NCI-H446 (cell line): Measurements from ENCODE around the gene AGAP5.
"Not testable (repeated sequence)": the region's sequence is repeated elsewhere in the genome, so short reads cannot be mapped to it uniquely, and the experiment has no call there.

Experiments
- DNase-seq, 2 experiments: peaks; one replicate each; lab custom pipeline; 2025; lab: John Stamatoyannopoulos, UW

Gene AGAP5

DNA sequence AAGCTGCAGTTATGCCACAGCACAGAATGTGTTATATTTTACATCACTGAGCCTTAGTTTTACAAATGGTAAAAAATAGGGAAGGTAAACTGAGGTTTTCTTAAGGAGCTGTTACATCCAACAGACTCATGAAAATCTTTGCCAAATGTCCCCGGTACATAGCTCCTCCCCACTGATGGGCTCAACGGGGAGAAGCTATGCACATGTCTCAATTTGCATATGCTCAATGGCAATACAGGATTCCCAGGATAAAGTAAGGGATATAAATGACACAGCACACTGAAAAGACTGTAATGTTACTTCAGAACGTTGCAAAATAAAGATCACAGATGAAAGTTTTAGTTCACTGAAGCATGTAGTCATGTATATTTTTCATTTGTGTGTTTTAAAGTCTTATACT is 16.6 kb upstream of the AGAP5 start:
- not testable (repeated sequence) for DNase-seq

- not testable (repeated sequence) for DNase-seq
Observed at GRCh38 chr10:73713912-73714311, 16.0 kb upstream of the AGAP5 start.

GRCh38 chr10:73711683-73712082 is 13.8 kb upstream of the AGAP5 start:
- not testable (repeated sequence) for DNase-seq

DNA sequence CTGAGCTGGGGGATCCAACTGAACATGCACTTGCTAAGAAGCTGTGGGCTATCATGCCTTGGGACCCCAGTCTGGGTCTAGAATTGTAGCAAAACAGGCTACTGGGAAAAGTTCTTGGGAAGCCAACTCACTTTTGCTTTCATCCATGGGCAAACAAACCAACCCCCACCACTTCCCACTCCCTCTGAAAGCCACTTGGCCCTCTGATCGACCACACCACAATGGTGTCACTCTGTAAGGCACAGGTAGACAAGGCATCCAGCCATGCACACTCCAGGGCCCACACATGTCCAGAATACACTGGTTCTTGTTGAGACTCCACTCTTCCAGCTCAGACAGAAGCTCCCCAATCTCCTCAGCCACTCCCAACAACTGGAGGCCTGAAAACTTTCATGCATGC is 10.2 kb upstream of the AGAP5 start:
- not testable (repeated sequence) for DNase-seq

GRCh38 chr10:73707628-73708027 is 9.7 kb upstream of the AGAP5 start:
- DNase-seq = not testable (repeated sequence)

DNA sequence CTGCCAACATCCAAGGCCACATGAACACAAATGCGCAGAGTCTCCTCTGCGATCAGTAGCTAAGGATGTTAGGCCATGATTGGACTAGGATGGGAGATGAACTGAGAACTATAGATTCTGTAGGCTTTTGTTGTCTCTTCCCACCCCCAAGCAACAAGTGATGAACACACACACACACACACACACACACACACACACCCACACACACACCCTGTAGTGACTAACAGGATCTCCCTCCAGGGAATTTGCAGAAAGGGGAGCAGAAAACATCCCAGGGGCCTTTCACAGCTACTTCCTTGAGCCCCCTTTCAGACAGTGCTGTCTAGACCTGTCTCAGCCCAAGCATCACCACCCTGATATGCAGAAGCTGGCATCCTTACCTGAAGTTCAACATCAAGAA is 8.6 kb upstream of the AGAP5 start:
- DNase-seq = not testable (repeated sequence)

GRCh38 chr10:73705506-73706072 is 7.7 kb upstream of the AGAP5 start:
- not testable (repeated sequence) for DNase-seq

DNA sequence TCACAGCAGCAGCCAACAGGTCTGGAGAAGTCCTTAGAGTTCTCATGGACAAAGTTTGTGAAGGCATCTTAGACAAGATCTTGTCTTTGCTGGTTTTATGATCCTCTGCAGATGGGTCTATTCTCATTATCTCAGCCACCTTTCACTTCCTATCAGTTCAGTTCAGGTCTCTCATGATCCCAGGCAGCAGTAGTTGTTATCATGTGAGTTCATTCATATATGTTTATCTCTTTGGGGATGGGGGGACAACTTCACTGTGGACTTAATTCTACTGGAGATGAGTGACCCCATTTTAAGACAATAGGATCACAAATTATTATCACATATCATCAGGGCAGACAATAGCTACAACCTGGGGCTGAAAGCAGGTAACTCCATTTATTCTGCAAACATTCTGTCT is 6.0 kb upstream of the AGAP5 start:
- DNase-seq = not testable (repeated sequence)

DNA sequence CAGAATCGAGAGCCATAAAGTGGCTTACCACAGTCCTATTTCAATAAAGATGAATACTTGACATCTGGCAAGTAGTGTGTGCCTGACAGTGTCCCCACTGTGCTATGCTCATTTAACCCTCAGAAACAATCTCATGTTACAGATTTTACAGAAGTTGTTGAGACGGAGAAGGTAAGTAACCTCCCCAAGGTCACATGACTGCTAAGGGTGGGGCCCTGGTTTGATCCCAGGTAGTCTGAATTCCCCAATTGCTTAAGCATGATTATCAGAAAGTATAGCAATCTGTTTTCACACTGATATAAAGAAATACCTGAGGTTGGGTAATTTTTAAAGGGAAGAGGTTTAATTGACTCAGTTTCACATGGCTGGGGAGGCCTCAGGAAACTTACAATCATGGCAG is 910 bp upstream of the AGAP5 start:
- DNase-seq = not testable (repeated sequence)

DNA sequence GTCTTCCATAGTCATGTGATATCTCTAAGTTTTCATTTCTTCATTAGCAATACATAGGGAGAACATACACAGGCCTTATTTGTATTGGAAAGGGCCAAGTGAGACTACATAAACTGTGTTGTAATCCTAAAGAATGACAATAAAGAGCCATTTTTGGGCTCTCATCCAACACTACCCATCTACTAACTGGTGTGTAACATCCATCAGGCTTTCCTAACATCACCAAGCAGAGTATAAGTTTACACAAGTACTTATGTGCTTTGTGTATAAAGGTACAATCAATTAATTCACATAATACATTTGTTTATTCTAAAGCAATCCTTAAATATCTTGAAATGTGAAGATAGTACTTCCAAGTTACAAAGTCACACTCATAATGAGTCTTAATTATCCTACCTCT is 2.6 kb downstream of the AGAP5 start:
- DNase-seq = not testable (repeated sequence)

DNA sequence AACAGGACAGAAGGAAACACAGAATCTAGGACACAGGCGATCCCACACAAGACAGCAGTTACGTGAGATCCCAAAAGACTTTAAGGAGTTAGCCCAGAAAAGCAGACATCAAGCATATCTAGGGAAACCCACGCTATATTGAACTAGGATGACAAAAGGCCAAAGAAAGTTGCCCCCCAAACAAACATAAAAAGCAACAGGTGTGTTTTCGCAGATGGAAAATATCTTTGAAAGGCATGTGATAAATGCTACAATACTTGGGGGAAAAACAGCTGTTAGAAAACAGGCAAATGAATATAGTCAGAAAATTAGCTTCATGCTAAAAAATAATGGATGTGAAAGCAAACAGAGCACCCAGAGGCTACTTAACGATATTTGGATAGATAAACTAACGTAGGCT is 7.2 kb downstream of the AGAP5 start:
- DNase-seq = not testable (repeated sequence)

GRCh38 chr10:73689596-73689995 is 8.3 kb downstream of the AGAP5 start:
- DNase-seq = not testable (repeated sequence)

DNA sequence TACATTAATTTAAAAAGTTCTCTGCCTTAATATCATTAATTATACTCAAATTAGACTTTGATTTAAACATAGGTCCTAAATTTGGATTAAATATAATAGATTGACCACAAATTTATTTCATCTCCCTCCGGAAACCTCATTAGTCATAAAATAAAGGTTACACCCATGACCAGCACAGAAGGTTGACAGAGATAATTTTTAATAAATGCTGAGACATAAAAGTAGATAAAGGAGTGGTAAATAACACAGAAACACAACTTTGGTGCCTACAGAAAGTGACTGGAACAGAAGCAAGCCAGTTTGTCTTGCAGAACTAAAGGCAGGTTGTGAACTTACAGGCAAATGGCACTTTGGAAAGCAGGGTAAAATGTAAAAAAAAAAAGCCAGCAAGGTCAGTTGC is 10.3 kb downstream of the AGAP5 start:
- not testable (repeated sequence) for DNase-seq

- DNase-seq = not testable (repeated sequence)
Observed at GRCh38 chr10:73674546-73674945, 23.4 kb downstream of the AGAP5 start.

- not testable (repeated sequence) for DNase-seq
Observed at GRCh38 chr10:73668378-73668777, 29.5 kb downstream of the AGAP5 start.

GRCh38 chr10:73666153-73666809 is 31.6 kb downstream of the AGAP5 start:
- DNase-seq = not testable (repeated sequence)

DNA sequence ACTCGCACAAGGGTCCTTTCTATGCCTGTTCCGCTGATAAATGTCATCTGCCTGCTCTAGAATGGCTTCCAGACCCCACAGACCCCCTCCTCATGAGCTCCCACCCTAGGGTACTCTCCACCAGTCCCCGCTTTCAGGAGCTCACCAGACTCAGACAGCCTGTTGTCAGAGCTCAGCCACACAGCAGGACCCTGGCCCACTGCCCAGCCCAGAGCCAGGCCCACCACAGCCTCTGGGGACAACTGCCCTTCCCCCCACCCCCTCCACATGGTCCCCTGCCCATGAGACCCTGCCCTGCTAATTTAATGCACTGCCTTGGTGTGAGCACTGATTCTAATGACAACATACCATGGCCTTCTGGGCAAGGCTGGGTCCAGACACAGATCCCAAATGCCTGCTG is 32.3 kb downstream of the AGAP5 start:
- DNase-seq = not testable (repeated sequence)

GRCh38 chr10:73664156-73665040 is 33.5 kb downstream of the AGAP5 start:
- not testable (repeated sequence) for DNase-seq

GRCh38 chr10:73663621-73664020 is 34.3 kb downstream of the AGAP5 start:
- DNase-seq = not testable (repeated sequence)

DNA sequence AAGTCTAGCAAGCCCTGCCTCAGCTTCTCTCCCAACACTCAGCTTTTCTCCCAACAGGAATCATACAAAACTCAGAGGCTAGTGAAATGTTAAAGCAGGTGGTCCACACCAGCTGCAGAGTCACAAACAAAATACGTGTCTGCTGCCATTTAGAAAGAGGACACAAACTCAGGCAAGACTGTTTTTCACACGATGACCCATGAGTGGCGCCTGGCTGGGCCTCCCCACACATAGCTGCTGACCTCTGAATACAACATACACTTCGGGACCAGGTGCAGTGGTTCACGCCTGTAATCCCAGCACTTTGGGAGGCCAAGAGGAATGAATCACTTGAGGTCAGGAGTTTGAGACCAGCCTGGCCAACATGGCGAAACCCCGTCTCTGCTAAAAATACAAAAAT is 35.2 kb downstream of the AGAP5 start:
- DNase-seq = not testable (repeated sequence)

DNA sequence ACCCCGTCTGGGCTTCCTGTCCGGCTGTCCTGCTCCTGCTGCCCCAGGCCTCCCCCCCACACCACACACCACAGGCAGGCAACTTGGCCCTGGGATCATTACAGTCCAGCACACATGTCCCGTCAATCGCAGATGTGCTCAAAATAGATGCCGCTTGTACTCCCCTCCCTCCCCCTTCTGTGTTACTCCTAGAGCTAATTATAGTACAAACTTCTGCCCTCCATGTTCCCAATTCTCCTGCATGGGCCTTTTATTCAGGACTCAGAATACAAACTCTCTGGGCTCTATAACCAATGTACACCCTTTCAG is 42.0 kb downstream of the AGAP5 start, which contains the start of gene SYNPO2L:
TSS of gene SYNPO2L (minus strand) at position 40 of the 309 bp plus-strand sequence. CDS start 107 bp downstream, outside the sequence.
- DNase-seq = no peak

GRCh38 chr10:73655257-73655989 is 42.5 kb downstream of the AGAP5 start:
- no peak for DNase-seq
